ENCODE measurements around the gene CABLES1. TPM values are rescaled to one million over a fixed set of nuclear protein-coding genes. Genes with fewer than 3 reads are reported as not detected.
"Not testable (repeated sequence)": the region's sequence is repeated elsewhere in the genome, so short reads cannot be mapped to it uniquely, and the experiment has no call there.

The CABLES1 gene
- total RNA-seq, 1 experiment from 2014 or later = 29.5 TPM

- Histone ChIP-seq H3K4me1 (peaks cover 10% of the 10 kb centered on the region), H3K9me3 (no peaks in the 10 kb centered on the region), H3K27me3 (replicated peaks; ENCODE audit: control insufficient read depth, insufficient read depth, low read length) (no peaks in the 10 kb centered on the region), H3K36me3 (ENCODE audit: control insufficient read depth, insufficient read depth, low read length) (peaks cover 1% of the 10 kb centered on the region; the same call in 1 of the 2 replicates), H3K4me3 (ENCODE audit: low read depth, low read length) (no peak overlapping the region)
- Mint-ChIP-seq H3K4me3 (ENCODE audit: unreplicated experiment) (no peak overlapping the region), H3K27me3 (ENCODE audit: insufficient read depth, unreplicated experiment) (no peaks in the 10 kb centered on the region), H3K4me1 (ENCODE audit: low read depth, unreplicated experiment) (peaks cover 6% of the 10 kb centered on the region), H3K9me3 (ENCODE audit: unreplicated experiment) (no peaks in the 10 kb centered on the region), H3K36me3 (ENCODE audit: insufficient read depth, unreplicated experiment) (peaks cover 12% of the 10 kb centered on the region), H3K27ac (ENCODE audit: unreplicated experiment) (no peak overlapping the region)
- POLR2A ChIA-PET = interaction anchor here (1.1 kb wide), 1 partner anchor 21 kb away, joined by 4 read pairs; the partner anchor contains the start of gene CABLES1
- intact Hi-C loops (cut with micrococcal nuclease; ENCODE audit: unreplicated experiment) = no loop called here
- TF ChIP-seq, protein P1, sequence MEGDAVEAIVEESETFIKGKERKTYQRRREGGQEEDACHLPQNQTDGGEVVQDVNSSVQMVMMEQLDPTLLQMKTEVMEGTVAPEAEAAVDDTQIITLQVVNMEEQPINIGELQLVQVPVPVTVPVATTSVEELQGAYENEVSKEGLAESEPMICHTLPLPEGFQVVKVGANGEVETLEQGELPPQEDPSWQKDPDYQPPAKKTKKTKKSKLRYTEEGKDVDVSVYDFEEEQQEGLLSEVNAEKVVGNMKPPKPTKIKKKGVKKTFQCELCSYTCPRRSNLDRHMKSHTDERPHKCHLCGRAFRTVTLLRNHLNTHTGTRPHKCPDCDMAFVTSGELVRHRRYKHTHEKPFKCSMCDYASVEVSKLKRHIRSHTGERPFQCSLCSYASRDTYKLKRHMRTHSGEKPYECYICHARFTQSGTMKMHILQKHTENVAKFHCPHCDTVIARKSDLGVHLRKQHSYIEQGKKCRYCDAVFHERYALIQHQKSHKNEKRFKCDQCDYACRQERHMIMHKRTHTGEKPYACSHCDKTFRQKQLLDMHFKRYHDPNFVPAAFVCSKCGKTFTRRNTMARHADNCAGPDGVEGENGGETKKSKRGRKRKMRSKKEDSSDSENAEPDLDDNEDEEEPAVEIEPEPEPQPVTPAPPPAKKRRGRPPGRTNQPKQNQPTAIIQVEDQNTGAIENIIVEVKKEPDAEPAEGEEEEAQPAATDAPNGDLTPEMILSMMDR (IDR thresholded peaks at IDR 0.05; ENCODE audit: insufficient read depth in 1 of 2, low read depth in 1 of 2, low read length in 1 of 2, severe bottlenecking in 1 of 2, unreplicated experiment in 1 of 2) = no peak
- CTCF ChIA-PET = no interaction called here
- DNase-seq = no peak
- BruUV-seq (replicated peaks) = no TSS peak
These were observed 20.8 kb downstream of the CABLES1 start for GRCh38 chr18:23156134-23156533.

DNA sequence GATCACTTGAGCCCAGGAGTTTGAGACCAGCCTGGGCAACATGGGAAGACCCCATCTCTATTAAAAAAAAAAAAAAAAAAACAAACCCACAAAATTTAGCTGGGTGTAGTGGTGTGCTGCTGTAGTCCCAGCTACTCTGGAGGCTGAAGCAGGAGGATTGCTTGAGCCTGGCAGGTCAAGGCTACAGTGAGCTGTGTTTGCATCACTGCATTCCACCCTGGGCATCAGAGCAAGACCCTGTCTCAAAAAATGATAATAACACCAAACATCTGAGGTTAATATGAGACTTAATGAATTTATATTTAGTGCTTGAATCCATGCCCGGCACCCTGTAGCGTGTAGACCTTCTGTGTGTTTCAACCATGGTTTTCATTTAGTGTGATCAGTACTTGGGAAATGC is 22.8 kb downstream of the CABLES1 start:
- no peaks in the 10 kb centered on the region for H3K9me3 ChIP-seq
- TF ChIP-seq, protein P1 (IDR thresholded peaks at IDR 0.05; ENCODE audit: insufficient read depth in 1 of 2, low read depth in 1 of 2, low read length in 1 of 2, severe bottlenecking in 1 of 2, unreplicated experiment in 1 of 2) = no peak
- ChIA-PET CTCF (no interaction called here), POLR2A (no interaction called here)
- no peak for DNase-seq
- BruUV-seq (replicated peaks) = no TSS peak
- no peaks in the 10 kb centered on the region for H3K27me3 ChIP-seq (replicated peaks; ENCODE audit: control insufficient read depth, insufficient read depth, low read length)
- peaks cover 1% of the 10 kb centered on the region; the same call in 1 of the 2 replicates for H3K36me3 ChIP-seq (ENCODE audit: control insufficient read depth, insufficient read depth, low read length)
- H3K9me3 Mint-ChIP-seq (ENCODE audit: unreplicated experiment) = no peaks in the 10 kb centered on the region
- no peak overlapping the region for H3K4me3 Mint-ChIP-seq (ENCODE audit: unreplicated experiment)
- peaks cover 12% of the 10 kb centered on the region for H3K36me3 Mint-ChIP-seq (ENCODE audit: insufficient read depth, unreplicated experiment)
- no peaks in the 10 kb centered on the region for H3K27me3 Mint-ChIP-seq (ENCODE audit: insufficient read depth, unreplicated experiment)
- no peak overlapping the region for H3K4me3 ChIP-seq (ENCODE audit: low read depth, low read length)
- no peak overlapping the region for H3K27ac Mint-ChIP-seq (ENCODE audit: unreplicated experiment)
- H3K4me1 ChIP-seq = peaks cover 10% of the 10 kb centered on the region
- intact Hi-C loops (cut with micrococcal nuclease; ENCODE audit: unreplicated experiment) = no loop called here
- peaks cover 11% of the 10 kb centered on the region for H3K4me1 Mint-ChIP-seq (ENCODE audit: low read depth, unreplicated experiment)

GRCh38 chr18:23158884-23159283 is 23.6 kb downstream of the CABLES1 start:
- H3K27me3 ChIP-seq (replicated peaks; ENCODE audit: control insufficient read depth, insufficient read depth, low read length); H3K9me3 Mint-ChIP-seq (ENCODE audit: unreplicated experiment); H3K27me3 Mint-ChIP-seq (ENCODE audit: insufficient read depth, unreplicated experiment); H3K4me3 ChIP-seq (ENCODE audit: low read depth, low read length); H3K27ac Mint-ChIP-seq (ENCODE audit: unreplicated experiment); POLR2A ChIA-PET; H3K9me3 ChIP-seq; H3K4me1 ChIP-seq; CTCF ChIA-PET; H3K36me3 ChIP-seq (ENCODE audit: control insufficient read depth, insufficient read depth, low read length); DNase-seq; BruUV-seq (replicated peaks); H3K4me3 Mint-ChIP-seq (ENCODE audit: unreplicated experiment); intact Hi-C loops (cut with micrococcal nuclease; ENCODE audit: unreplicated experiment): not testable (repeated sequence)
- Mint-ChIP-seq H3K4me1 (ENCODE audit: low read depth, unreplicated experiment) (peaks cover 16% of the 10 kb centered on the region), H3K36me3 (ENCODE audit: insufficient read depth, unreplicated experiment) (peaks cover 12% of the 10 kb centered on the region)

DNA sequence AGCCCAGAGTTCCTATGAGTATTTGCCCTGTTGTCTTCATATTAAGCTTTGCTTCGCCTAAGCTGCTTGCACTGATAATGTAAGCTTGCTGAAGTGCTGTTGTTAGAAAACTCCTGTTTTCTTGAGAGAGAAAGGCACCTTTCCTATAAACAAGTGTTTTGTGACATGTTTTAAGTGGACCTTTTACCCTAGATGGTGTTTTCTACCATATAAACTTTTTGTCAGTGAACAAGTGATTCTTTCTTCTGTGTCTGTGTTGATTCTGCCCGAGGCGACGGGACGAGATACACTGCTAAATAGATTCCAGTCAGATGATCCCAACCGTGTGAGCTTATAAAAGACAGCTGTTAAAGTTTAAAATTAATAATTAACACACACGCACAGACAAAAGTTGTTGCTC is 24.1 kb downstream of the CABLES1 start:
- no peak overlapping the region for H3K4me3 Mint-ChIP-seq (ENCODE audit: unreplicated experiment)
- no peak overlapping the region for H3K27ac Mint-ChIP-seq (ENCODE audit: unreplicated experiment)
- TF ChIP-seq, protein P1 (IDR thresholded peaks at IDR 0.05; ENCODE audit: insufficient read depth in 1 of 2, low read depth in 1 of 2, low read length in 1 of 2, severe bottlenecking in 1 of 2, unreplicated experiment in 1 of 2) = no peak
- peaks cover 12% of the 10 kb centered on the region for H3K36me3 Mint-ChIP-seq (ENCODE audit: insufficient read depth, unreplicated experiment)
- no peak overlapping the region for H3K4me3 ChIP-seq (ENCODE audit: low read depth, low read length)
- intact Hi-C loops (cut with micrococcal nuclease; ENCODE audit: unreplicated experiment) = no loop called here
- POLR2A ChIA-PET = no interaction called here
- peaks cover 10% of the 10 kb centered on the region for H3K4me1 ChIP-seq
- no TSS peak for BruUV-seq (replicated peaks)
- no peaks in the 10 kb centered on the region for H3K9me3 Mint-ChIP-seq (ENCODE audit: unreplicated experiment)
- CTCF ChIA-PET = interaction anchor here (0.6 kb wide), 1 partner anchor 1558 kb away, joined by 3 read pairs; no protein-coding TSS in a partner anchor
- DNase-seq = no peak
- H3K27me3 Mint-ChIP-seq (ENCODE audit: insufficient read depth, unreplicated experiment) = no peaks in the 10 kb centered on the region
- H3K9me3 ChIP-seq = no peaks in the 10 kb centered on the region
- H3K27me3 ChIP-seq (replicated peaks; ENCODE audit: control insufficient read depth, insufficient read depth, low read length) = no peaks in the 10 kb centered on the region
- peaks cover 1% of the 10 kb centered on the region; the same call in 1 of the 2 replicates for H3K36me3 ChIP-seq (ENCODE audit: control insufficient read depth, insufficient read depth, low read length)
- H3K4me1 Mint-ChIP-seq (ENCODE audit: low read depth, unreplicated experiment) = peaks cover 16% of the 10 kb centered on the region
